Measurements from ENCODE around the gene SZRD1. TPM values are rescaled to one million over a fixed set of nuclear protein-coding genes. Genes with fewer than 3 reads are reported as not detected.
A peak's percentile ranks its signal among the peaks of the same experiment; 100 is the strongest.

The SZRD1 gene
- total RNA-seq, 1 donor: 72.5 TPM

GRCh38 chr1:16367968-16368890 is 1.2 kb downstream of the SZRD1 start:
- TF ChIP-seq CTCF (IDR thresholded peaks at IDR 0.05; ENCODE audit: insufficient read depth, low read depth, low read length): no peak
- DNase-seq (ENCODE audit: low read depth): peak; percentile 90
- peak overlapping the region; percentile 74 for H3K4me3 ChIP-seq (ENCODE audit: low read depth, low read length)

- no peak for DNase-seq (ENCODE audit: low read depth)
- no peak overlapping the region for H3K4me3 ChIP-seq (ENCODE audit: low read depth, low read length)
- no peak for TF ChIP-seq CTCF (IDR thresholded peaks at IDR 0.05; ENCODE audit: insufficient read depth, low read depth, low read length)
Observed at GRCh38 chr1:16369821-16370220, 2.8 kb downstream of the SZRD1 start.

GRCh38 chr1:16371725-16372124 is 4.7 kb downstream of the SZRD1 start:
- peak; percentile 39 for DNase-seq (ENCODE audit: low read depth)
- TF ChIP-seq CTCF (IDR thresholded peaks at IDR 0.05; ENCODE audit: insufficient read depth, low read depth, low read length): no peak
- no peak overlapping the region for H3K4me3 ChIP-seq (ENCODE audit: low read depth, low read length)

- TF ChIP-seq CTCF (IDR thresholded peaks at IDR 0.05; ENCODE audit: insufficient read depth, low read depth, low read length): no peak
- DNase-seq (ENCODE audit: low read depth): no peak
- no peak overlapping the region for H3K4me3 ChIP-seq (ENCODE audit: low read depth, low read length)
Observed at GRCh38 chr1:16372535-16373285, 5.7 kb downstream of the SZRD1 start.

GRCh38 chr1:16374266-16374665 is 7.2 kb downstream of the SZRD1 start:
- H3K4me3 ChIP-seq (ENCODE audit: low read depth, low read length): no peak overlapping the region
- no peak for DNase-seq (ENCODE audit: low read depth)
- TF ChIP-seq CTCF (IDR thresholded peaks at IDR 0.05; ENCODE audit: insufficient read depth, low read depth, low read length): no peak

- TF ChIP-seq CTCF (IDR thresholded peaks at IDR 0.05; ENCODE audit: insufficient read depth, low read depth, low read length): no peak
- peak overlapping the region; percentile 20 for H3K4me3 ChIP-seq (ENCODE audit: low read depth, low read length)
- DNase-seq (ENCODE audit: low read depth): peak; percentile 93
Observed at GRCh38 chr1:16375521-16376340, 8.7 kb downstream of the SZRD1 start.

All from fibroblast of villous mesenchyme (primary cell).